Naive thymus-derived CD8-positive, alpha-beta T cell (primary cell): ENCODE measurements around the gene ETNK2. TPM values are rescaled to one million over a fixed set of nuclear protein-coding genes. Genes with fewer than 3 reads are reported as not detected.

Experiments used
- ATAC-seq, 2 donors: fragments of 150-1000 bp; cut with Tn5 transposase in 1 of 2; sonication (Bioruptor Pico), chemical (Tn5 transposase) in 1 of 2; 1 replicate in 1 of 2; 2 replicates in 1 of 2; pipeline ENCODE4 v1.10.0; 2021; ENCODE audit warnings: mild to moderate bottlenecking in 2 of 2, moderate library complexity in 2 of 2
- POLR2A ChIA-PET: fragments of 350-600 bp; sonication (Branson Sonifier 250); formaldehyde crosslinking; loops from one replicate; lab custom pipeline; 2021; ENCODE audit warnings: antibody characterized with exemption; lab: Charles Lee
- DNase-seq, 10 donors: peaks; one replicate each; pipeline versions ENCODE4 v3.0.0 to v3.0.0-alpha.2; 2020 to 2022
- H3K27ac Mint-ChIP-seq, 10 donors: one replicate each; pipeline ENCODE4 v1.8.0; 2020 to 2022; ENCODE audit warnings: mild to moderate bottlenecking in 10 of 10, mixed read lengths in 10 of 10, moderate library complexity in 4 of 10, inconsistent platforms in 1 of 10
- H3K27me3 Mint-ChIP-seq, 5 donors: one replicate each; pipeline ENCODE4 v1.8.0; 2021 to 2022; ENCODE audit warnings: mixed read lengths in 5 of 5
- H3K36me3 Mint-ChIP-seq, 3 donors: one replicate each; pipeline ENCODE4 v1.8.0; 2020 to 2022; ENCODE audit warnings: mixed read lengths in 3 of 3, mild to moderate bottlenecking in 2 of 3, inconsistent platforms in 1 of 3
- H3K4me1 Mint-ChIP-seq, 4 donors: one replicate each; pipeline ENCODE4 v1.8.0; 2021 to 2022; ENCODE audit warnings: mixed read lengths in 4 of 4
- H3K4me3 Mint-ChIP-seq, 10 donors: one replicate each; pipeline ENCODE4 v1.8.0; 2020 to 2022; ENCODE audit warnings: mild to moderate bottlenecking in 10 of 10, mixed read lengths in 10 of 10, moderate library complexity in 6 of 10, inconsistent platforms in 1 of 10
- H3K9me3 Mint-ChIP-seq, 9 donors: one replicate each; pipeline ENCODE4 v1.8.0; 2020 to 2022; ENCODE audit warnings: mixed read lengths in 9 of 9, mild to moderate bottlenecking in 3 of 9, inconsistent platforms in 1 of 9, moderate library complexity in 1 of 9
- polyA plus RNA-seq, 3 donors: library from polyadenylated mRNA; unstranded; fragments of 300-500 nt; fragmentation: Illumina TruSeq; gene quantifications; one replicate each; pipeline ENCODE4 v1.2.3, GENCODE V29; 2021
- total RNA-seq, 8 experiments: library from RNA in 2 of 8; stranded (reverse) in 2 of 8; gene quantifications; one replicate each; pipeline ENCODE4 v1.2.3 and lab custom pipeline; 2021 to 2026

Gene ETNK2
- total and polyA plus RNA-seq, 5 experiments from 2014 or later: 3.8 to 5.2 (median 4.2) TPM

GRCh38 chr1:204142032-204142974, 9.5 kb downstream of the ETNK2 start:
- Mint-ChIP-seq H3K36me3 (peaks cover 4 to 15% (median 14%) of the 10 kb centered on the region in 3 donors), H3K27me3 (no peaks in the 10 kb centered on the region), H3K9me3 (no peaks in the 10 kb centered on the region), H3K4me1 (peaks cover 0 to 3% (median 0%) of the 10 kb centered on the region in 4 donors), H3K27ac (peak overlapping the region in 2 of 10 donors; percentile 27 to 75), H3K4me3 (no peak overlapping the region)
- ATAC-seq (no peak), DNase-seq (no peak)
- POLR2A ChIA-PET: no interaction called here

GRCh38 chr1:204141131-204141530, 10.7 kb downstream of the ETNK2 start:
- POLR2A ChIA-PET: no interaction called here
- H3K27ac Mint-ChIP-seq: no peak overlapping the region
- H3K9me3 Mint-ChIP-seq: no peaks in the 10 kb centered on the region
- no peaks in the 10 kb centered on the region for H3K4me1 Mint-ChIP-seq
- peaks cover 4 to 16% (median 14%) of the 10 kb centered on the region in 3 donors for H3K36me3 Mint-ChIP-seq
- H3K4me3 Mint-ChIP-seq: no peak overlapping the region
- ATAC-seq: no peak
- H3K27me3 Mint-ChIP-seq: no peaks in the 10 kb centered on the region
- DNase-seq: no peak

GRCh38 chr1:204139952-204140351, 11.9 kb downstream of the ETNK2 start:
- Mint-ChIP-seq H3K27ac (no peak overlapping the region), H3K36me3 (peaks cover 4 to 16% (median 16%) of the 10 kb centered on the region in 3 donors)
- POLR2A ChIA-PET: no interaction called here

GRCh38 chr1:204139088-204139487, 12.8 kb downstream of the ETNK2 start:
- Mint-ChIP-seq H3K4me1 (no peaks in the 10 kb centered on the region), H3K4me3 (no peak overlapping the region), H3K27ac (peak overlapping the region in 1 of 10 donors; percentile 14), H3K9me3 (no peaks in the 10 kb centered on the region), H3K36me3 (peaks cover 4 to 16% (median 16%) of the 10 kb centered on the region in 3 donors), H3K27me3 (no peaks in the 10 kb centered on the region)
- ATAC-seq (no peak), DNase-seq (no peak)
- POLR2A ChIA-PET: no interaction called here

More at GRCh38 chr1:204139952-204140351, 11.9 kb downstream of the ETNK2 start:
- Mint-ChIP-seq H3K4me3 (no peak overlapping the region), H3K9me3 (no peaks in the 10 kb centered on the region), H3K4me1 (no peaks in the 10 kb centered on the region), H3K27me3 (no peaks in the 10 kb centered on the region)
- no peak for ATAC-seq
- DNase-seq: no peak

- Mint-ChIP-seq H3K36me3 (peaks cover 4 to 16% (median 16%) of the 10 kb centered on the region in 3 donors), H3K4me3 (no peak overlapping the region), H3K9me3 (no peaks in the 10 kb centered on the region), H3K4me1 (no peaks in the 10 kb centered on the region), H3K27ac (no peak overlapping the region), H3K27me3 (no peaks in the 10 kb centered on the region)
- DNase-seq: no peak
- ATAC-seq: no peak
- POLR2A ChIA-PET: no interaction called here
Measured at GRCh38 chr1:204136814-204137213, 15.0 kb downstream of the ETNK2 start.

- Mint-ChIP-seq H3K27me3 (peaks cover 0 to 3% (median 0%) of the 10 kb centered on the region in 5 donors), H3K4me1 (peaks cover 0 to 4% (median 3%) of the 10 kb centered on the region in 4 donors), H3K27ac (no peak overlapping the region), H3K36me3 (peaks cover 0 to 5% (median 5%) of the 10 kb centered on the region in 3 donors), H3K4me3 (no peak overlapping the region), H3K9me3 (no peaks in the 10 kb centered on the region)
- DNase-seq (no peak), ATAC-seq (no peak)
- POLR2A ChIA-PET: no interaction called here
Measured at GRCh38 chr1:204134103-204134502, 17.7 kb downstream of the ETNK2 start.

- H3K27ac Mint-ChIP-seq: no peak overlapping the region
- ATAC-seq: no peak
Measured at GRCh38 chr1:204132718-204133117, 19.1 kb downstream of the ETNK2 start.

GRCh38 chr1:204131978-204132377, 19.9 kb downstream of the ETNK2 start:
- DNase-seq (no peak), ATAC-seq (no peak)
- no peak overlapping the region for H3K4me3 Mint-ChIP-seq
- H3K9me3 Mint-ChIP-seq: no peaks in the 10 kb centered on the region
- H3K36me3 Mint-ChIP-seq: peaks cover 0 to 2% (median 0%) of the 10 kb centered on the region in 3 donors
- peaks cover 2 to 11% (median 5%) of the 10 kb centered on the region in 4 donors for H3K4me1 Mint-ChIP-seq
- peaks cover 0 to 3% (median 0%) of the 10 kb centered on the region in 5 donors for H3K27me3 Mint-ChIP-seq
- POLR2A ChIA-PET: no interaction called here
- no peak overlapping the region for H3K27ac Mint-ChIP-seq

More at GRCh38 chr1:204132718-204133117, 19.1 kb downstream of the ETNK2 start:
- POLR2A ChIA-PET: no interaction called here
- H3K4me1 Mint-ChIP-seq: peaks cover 2 to 11% (median 5%) of the 10 kb centered on the region in 4 donors
- peaks cover 0 to 3% (median 2%) of the 10 kb centered on the region in 3 donors for H3K36me3 Mint-ChIP-seq
- no peak for DNase-seq
- peaks cover 0 to 3% (median 0%) of the 10 kb centered on the region in 5 donors for H3K27me3 Mint-ChIP-seq
- no peak overlapping the region for H3K4me3 Mint-ChIP-seq
- H3K9me3 Mint-ChIP-seq: no peaks in the 10 kb centered on the region

- POLR2A ChIA-PET: interaction anchor here (0.6 kb wide), 1 partner anchor 294 kb away, joined by 5 read pairs; no protein-coding TSS in a partner anchor
- no peaks in the 10 kb centered on the region for H3K9me3 Mint-ChIP-seq
- H3K4me3 Mint-ChIP-seq: no peak overlapping the region
- H3K27me3 Mint-ChIP-seq: peaks cover 0 to 3% (median 0%) of the 10 kb centered on the region in 5 donors
- H3K4me1 Mint-ChIP-seq: peaks cover 2 to 11% (median 5%) of the 10 kb centered on the region in 4 donors
- H3K36me3 Mint-ChIP-seq: peaks cover 0 to 2% (median 0%) of the 10 kb centered on the region in 3 donors
- DNase-seq (no peak), ATAC-seq (no peak)
- peak overlapping the region in 2 of 10 donors; percentile 37 to 45 for H3K27ac Mint-ChIP-seq
Measured at GRCh38 chr1:204130981-204131892, 20.6 kb downstream of the ETNK2 start.

- POLR2A ChIA-PET: no interaction called here
- H3K36me3 Mint-ChIP-seq: no peaks in the 10 kb centered on the region
- DNase-seq (no peak), ATAC-seq (no peak)
- no peak overlapping the region for H3K27ac Mint-ChIP-seq
- no peaks in the 10 kb centered on the region for H3K9me3 Mint-ChIP-seq
- peaks cover 0 to 3% (median 0%) of the 10 kb centered on the region in 5 donors for H3K27me3 Mint-ChIP-seq
- H3K4me1 Mint-ChIP-seq: peaks cover 2 to 11% (median 5%) of the 10 kb centered on the region in 4 donors
- no peak overlapping the region for H3K4me3 Mint-ChIP-seq
Measured at GRCh38 chr1:204130178-204130577, 21.7 kb downstream of the ETNK2 start.

- Mint-ChIP-seq H3K36me3 (no peaks in the 10 kb centered on the region), H3K27ac (peak overlapping the region in 3 of 10 donors; percentile 28 to 80 (median 65)), H3K4me3 (peak overlapping the region in 4 of 10 donors; percentile 34 to 43 (median 39)), H3K27me3 (peaks cover 0 to 3% (median 0%) of the 10 kb centered on the region in 5 donors), H3K4me1 (peaks cover 2 to 11% (median 5%) of the 10 kb centered on the region in 4 donors), H3K9me3 (no peaks in the 10 kb centered on the region)
- ATAC-seq (peak; percentile 82 to 97), DNase-seq (peak; percentile 25 to 73 (median 54))
- POLR2A ChIA-PET: interaction anchor here (0.5 to 1.5 kb wide), 2 partner anchors 269 to 830 kb away, joined by 3 to 16 read pairs; partner anchors contain the start of gene SNRPE
Measured at GRCh38 chr1:204128964-204129896, 22.6 kb downstream of the ETNK2 start.
